GM12878 (cell line): Measurements from ENCODE around the gene HOXC12. TPM values are rescaled to one million over a fixed set of nuclear protein-coding genes. Genes with fewer than 3 reads are reported as not detected.

Experiments used
- ATAC-seq: fragments of 200-7000 bp; cut with Tn5 transposase; 3 replicates; pipeline ENCODE4 v1.9.1; 2020; ENCODE audit warnings: mild to moderate bottlenecking, moderate library complexity
- BruUV-seq: library from RNA; stranded (reverse); fragments of 400-500 nt; replicated peaks from 2 replicates; lab custom pipeline; 2021; lab: Mats Ljungman, UMichigan
- CTCF ChIA-PET: fragments of 300-600 bp; sonication (Branson Sonifier 250); formaldehyde crosslinking; extraction: SDS; loops from one replicate; lab custom pipeline; 2021; ENCODE audit warnings: inconsistent platforms; lab: Yijun Ruan, JAX
- POLR2A ChIA-PET: fragments of 350-600 bp; formaldehyde crosslinking; extraction: SDS; loops from one replicate; lab custom pipeline; 2021; ENCODE audit warnings: inconsistent platforms; lab: Charles Lee
- RAD21 ChIA-PET: fragments of 300-600 bp; sonication (Branson Sonifier 250); formaldehyde crosslinking; loops from one replicate; lab custom pipeline; 2023; ENCODE audit warnings: antibody characterized with exemption; ENCODE audit not compliant: unreplicated experiment; lab: Charles Lee
- SMC1A ChIA-PET: fragments of 300-600 bp; sonication (Branson Sonifier 250); formaldehyde crosslinking; loops from one replicate; lab custom pipeline; 2023; ENCODE audit not compliant: unreplicated experiment, uncharacterized antibody; lab: Charles Lee
- DNase-seq: peaks from one replicate; pipeline ENCODE4 v3.0.0-alpha.2; 2011; ENCODE audit warnings: low read depth, low spot score
- FAIRE-seq: peaks from 3 replicates; lab custom pipeline; 2011; peaks lifted over from hg19 to GRCh38; lab: Jason Lieb, UNC
- H2AFZ ChIP-seq: 2 replicates; pipeline ENCODE4 v1.6.0; 2011; ENCODE audit warnings: low read depth, low read length, control low read depth; ENCODE audit not compliant: control insufficient read depth
- H3K27ac ChIP-seq: 2 replicates; pipeline ENCODE4 v1.5.1; 2011; ENCODE audit warnings: control low read depth; ENCODE audit not compliant: control insufficient read depth, insufficient read depth
- H3K27me3 ChIP-seq, 2 experiments: replicated peaks in 1 of 2; 2 replicates each; pipeline versions ENCODE4 v1.6.0 to v1.6.1; 2011; ENCODE audit warnings: low read length in 1 of 2; ENCODE audit not compliant: control insufficient read depth in 2 of 2, insufficient read depth in 2 of 2
- H3K36me3 ChIP-seq, 2 experiments: 2 replicates each; pipeline ENCODE4 v1.5.1; 2011; ENCODE audit warnings: low read length in 1 of 2; ENCODE audit not compliant: control insufficient read depth in 2 of 2, insufficient read depth in 2 of 2
- H3K4me1 ChIP-seq: 2 replicates; pipeline ENCODE4 v1.6.1; 2011; ENCODE audit warnings: mild to moderate bottlenecking, low read length, moderate library complexity, mixed read lengths; ENCODE audit not compliant: control insufficient read depth, insufficient read depth
- H3K4me2 ChIP-seq: 2 replicates; pipeline ENCODE4 v1.6.0; 2011; ENCODE audit warnings: control low read depth; ENCODE audit not compliant: control insufficient read depth, insufficient read depth
- H3K4me3 ChIP-seq: fragments of 200-600 bp; sonication (generic); 2 replicates; pipeline ENCODE4 v1.5.1; 2016
- H3K79me2 ChIP-seq: 2 replicates; pipeline ENCODE4 v1.6.0; 2011; ENCODE audit warnings: low read length; ENCODE audit not compliant: control insufficient read depth, insufficient read depth
- H3K9ac ChIP-seq: 2 replicates; pipeline ENCODE4 v1.8.0; 2011; ENCODE audit warnings: low read length, control low read depth, mixed read lengths; ENCODE audit not compliant: control insufficient read depth, insufficient read depth
- H3K9me3 ChIP-seq: replicated peaks from 3 replicates; pipeline ENCODE4 v1.5.1; 2011; ENCODE audit warnings: mild to moderate bottlenecking, low read length; ENCODE audit not compliant: control insufficient read depth, insufficient read depth
- H4K20me1 ChIP-seq: 2 replicates; pipeline ENCODE4 v1.6.0; 2011; ENCODE audit not compliant: control insufficient read depth, insufficient read depth
- ATF7 ChIP-seq: fragments of 450-650 bp; IDR thresholded peaks from 2 replicates; pipeline ENCODE4 v1.6.1; 2016; ENCODE audit warnings: low read depth, mild to moderate bottlenecking
- ESRRA ChIP-seq: IDR thresholded peaks from 2 replicates; pipeline ENCODE4 v1.6.1; 2012; ENCODE audit warnings: mild to moderate bottlenecking, low read length, improper control_type of control experiment
- EZH2 ChIP-seq: IDR thresholded peaks from 2 replicates; pipeline ENCODE4 v1.6.1; 2012; ENCODE audit warnings: low read depth, mild to moderate bottlenecking, control low read depth, inconsistent platforms, low read length, borderline replicate concordance; ENCODE audit not compliant: control insufficient read depth
- MEF2A ChIP-seq: IDR thresholded peaks from 2 replicates; pipeline ENCODE4 v1.6.1; 2011; ENCODE audit warnings: low read depth, mild to moderate bottlenecking, low read length, moderate library complexity; ENCODE audit not compliant: insufficient read depth
- RAD51 ChIP-seq: fragments of 450-650 bp; IDR thresholded peaks from 2 replicates; pipeline ENCODE4 v1.6.1; 2016; ENCODE audit warnings: moderate library complexity, mild to moderate bottlenecking, inconsistent platforms
- SUZ12 ChIP-seq: fragments of 200-600 bp; sonication (generic); IDR thresholded peaks from one replicate; pipeline ENCODE4 v1.6.1; 2018; ENCODE audit warnings: antibody characterized with exemption, mild to moderate bottlenecking; ENCODE audit not compliant: unreplicated experiment
- WGBS: methylation state at CpG from one replicate; pipeline ENCODE4 v1.1.6; 2016; ENCODE audit warnings: low lambda C conversion rate; ENCODE audit not compliant: insufficient replicate concordance, insufficient coverage; ENCODE audit errors: missing lambda C conversion rate; 5-methylcytosine and 5-hydroxymethylcytosine counted together
- in situ Hi-C: fragments of 300-500 bp; cut with MboI; formaldehyde crosslinking; loops from 9 replicates; pipeline ENCODE4 v1.14.3; 2018; ENCODE audit warnings: mixed read lengths
- intact Hi-C: fragments of 100-400 bp; cut with micrococcal nuclease; formaldehyde crosslinking; loops from one replicate; pipeline ENCODE4 v1.14.2; 2022; ENCODE audit not compliant: unreplicated experiment
- polyA plus RNA-seq, 11 experiments: library from polyadenylated mRNA; depleted of rRNA in 4 of 11; unstranded in 6 of 11; stranded (reverse) in 5 of 11; fragments of >200 nt; fragmentation: Nextera tagmentation in 4 of 11; fragmentation: Illumina TruSeq in 1 of 11; extraction: Ambion mirVana in 4 of 11; extraction: Trizol in 1 of 11; gene quantifications; 1 replicate in 1 of 11; 2 replicates in 10 of 11; pipeline versions ENCODE4 v1.2.1 to v1.2.3, GENCODE V29; 2011 to 2016; ENCODE audit warnings: inconsistent platforms in 2 of 11, missing spikeins in 2 of 11, low read depth in 1 of 11
- total RNA-seq, 4 experiments: library from RNA; depleted of rRNA in 3 of 4; stranded (reverse); fragments of >200 nt in 3 of 4; fragmentation: Illumina TruSeq in 1 of 4; extraction: Trizol in 1 of 4; gene quantifications; 2 replicates each; pipeline versions ENCODE4 v1.2.1 to v1.2.3, GENCODE V29; 2013 to 2021
- TF ChIP-seq, protein P1 (sequence below): fragments of 450-650 bp; IDR thresholded peaks from 2 replicates; pipeline ENCODE4 v1.6.1; 2016; ENCODE audit warnings: mild to moderate bottlenecking
- TF ChIP-seq, protein P2 (sequence below): IDR thresholded peaks from 2 replicates; pipeline ENCODE4 v1.6.1; 2011; ENCODE audit warnings: borderline replicate concordance, low read depth, mild to moderate bottlenecking, moderate library complexity, low read length; ENCODE audit not compliant: insufficient read depth, poor library complexity, severe bottlenecking
- TF ChIP-seq, protein P3 (sequence below): IDR thresholded peaks from 2 replicates; pipeline ENCODE4 v1.6.1; 2011; ENCODE audit warnings: borderline replicate concordance, low read depth, mild to moderate bottlenecking, moderate library complexity, mixed read lengths, low read length; ENCODE audit not compliant: insufficient read depth; ENCODE audit errors: extremely low read length
- TF ChIP-seq, protein P4 (sequence below): IDR thresholded peaks from 2 replicates; pipeline ENCODE4 v1.6.1; 2011; ENCODE audit warnings: mild to moderate bottlenecking, low read depth, low read length, moderate library complexity; ENCODE audit not compliant: insufficient replicate concordance
- TF ChIP-seq, protein P5 (sequence below): fragments of 450-650 bp; IDR thresholded peaks from 2 replicates; pipeline ENCODE4 v1.6.1; 2017; ENCODE audit warnings: mild to moderate bottlenecking, low read depth, inconsistent platforms; ENCODE audit not compliant: poor library complexity, severe bottlenecking
- TF ChIP-seq, protein P6 (sequence below): IDR thresholded peaks from 2 replicates; pipeline ENCODE4 v1.6.1; 2011; ENCODE audit warnings: low read depth, low read length, improper control_type of control experiment, borderline replicate concordance

The HOXC12 gene
- total and polyA plus RNA-seq, 10 of the 15 experiments (the other 5 are each of a cell fraction or from before 2014, with no cell fraction given), result not detected

DNA sequence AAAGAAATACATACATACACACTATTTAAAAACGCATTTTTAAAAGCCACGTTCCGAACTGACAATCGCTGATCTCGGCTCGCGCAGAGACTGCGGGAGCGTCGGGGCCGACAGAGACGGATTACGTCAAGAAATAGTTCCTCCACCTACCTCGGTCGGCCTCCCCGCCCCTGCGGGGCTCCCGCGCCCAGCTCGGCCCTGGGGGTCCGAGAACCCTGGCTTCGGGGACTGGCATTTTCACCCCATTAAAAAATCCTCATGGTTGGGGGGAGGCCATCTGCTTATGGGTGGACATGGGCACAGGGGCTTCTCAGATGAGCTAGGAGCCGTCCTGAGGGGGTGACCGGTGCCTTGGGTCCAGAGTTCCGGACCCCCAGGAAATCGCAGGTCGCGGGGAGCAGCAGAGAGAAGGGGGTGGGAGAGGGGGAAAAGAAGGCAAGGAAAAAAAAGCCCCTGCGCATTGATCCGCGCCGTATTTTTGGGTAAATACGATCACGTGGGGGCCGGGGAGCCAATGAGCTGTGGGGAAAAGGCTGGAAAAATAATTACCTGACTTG is 44.9 kb downstream of the HOXC12 start:
- SMC1A ChIA-PET, result interaction anchor here (1.0 to 1.1 kb wide), 4 partner anchors 9 to 34 kb away, joined by 3 to 5 read pairs (median 3); partner anchors contain the start of genes HOXC5 and HOXC8
- Histone ChIP-seq H2AFZ (no peak overlapping the region), H3K9me3 (no peaks in the 10 kb centered on the region), H3K79me2 (no peaks in the 10 kb centered on the region), H3K4me2 (0 out of 2 replicates have a peak overlapping the region, but pooled peaks have one; percentile 2), H3K9ac (no peak overlapping the region), H4K20me1 (no peaks in the 10 kb centered on the region), H3K36me3 (no peaks in the 10 kb centered on the region), H3K27me3 (peaks cover 21 to 39% of the 10 kb centered on the region in 2 experiments), H3K4me3 (no peak overlapping the region), H3K27ac (no peak overlapping the region), H3K4me1 (peaks cover 7% of the 10 kb centered on the region)
- no peak for ATAC-seq
- POLR2A ChIA-PET, result interaction anchor here (0.6 to 1.2 kb wide), 3 partner anchors 9 to 206 kb away, joined by 3 to 5 read pairs (median 3); no protein-coding TSS in a partner anchor
- CTCF ChIA-PET, result interaction anchor here (0.8 to 4.2 kb wide), 8 partner anchors 12 to 217 kb away, joined by 3 to 20 read pairs (median 3); partner anchors contain the start of genes HOXC10 and HOXC5
- no peak for DNase-seq
- in situ Hi-C loops, result no loop called here
- FAIRE-seq, result no peak
- intact Hi-C loops, result loop anchor here (10.0 kb wide), 1 partner anchor 375 kb away; no protein-coding TSS in a partner anchor
- RAD21 ChIA-PET, result interaction anchor here (0.6 to 1.5 kb wide), 6 partner anchors 9 to 279 kb away, joined by 3 to 6 read pairs (median 4); partner anchors contain the start of genes HOXC10 and SMUG1
- BruUV-seq, result no TSS peak
- 30% methylated on average over 31 of the region's 35 CpGs for WGBS
- TF ChIP-seq, protein P1, sequence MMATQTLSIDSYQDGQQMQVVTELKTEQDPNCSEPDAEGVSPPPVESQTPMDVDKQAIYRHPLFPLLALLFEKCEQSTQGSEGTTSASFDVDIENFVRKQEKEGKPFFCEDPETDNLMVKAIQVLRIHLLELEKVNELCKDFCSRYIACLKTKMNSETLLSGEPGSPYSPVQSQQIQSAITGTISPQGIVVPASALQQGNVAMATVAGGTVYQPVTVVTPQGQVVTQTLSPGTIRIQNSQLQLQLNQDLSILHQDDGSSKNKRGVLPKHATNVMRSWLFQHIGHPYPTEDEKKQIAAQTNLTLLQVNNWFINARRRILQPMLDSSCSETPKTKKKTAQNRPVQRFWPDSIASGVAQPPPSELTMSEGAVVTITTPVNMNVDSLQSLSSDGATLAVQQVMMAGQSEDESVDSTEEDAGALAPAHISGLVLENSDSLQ, result peak; percentile 63; the same call in 1 of the 2 replicates
- TF ChIP-seq, protein P2, sequence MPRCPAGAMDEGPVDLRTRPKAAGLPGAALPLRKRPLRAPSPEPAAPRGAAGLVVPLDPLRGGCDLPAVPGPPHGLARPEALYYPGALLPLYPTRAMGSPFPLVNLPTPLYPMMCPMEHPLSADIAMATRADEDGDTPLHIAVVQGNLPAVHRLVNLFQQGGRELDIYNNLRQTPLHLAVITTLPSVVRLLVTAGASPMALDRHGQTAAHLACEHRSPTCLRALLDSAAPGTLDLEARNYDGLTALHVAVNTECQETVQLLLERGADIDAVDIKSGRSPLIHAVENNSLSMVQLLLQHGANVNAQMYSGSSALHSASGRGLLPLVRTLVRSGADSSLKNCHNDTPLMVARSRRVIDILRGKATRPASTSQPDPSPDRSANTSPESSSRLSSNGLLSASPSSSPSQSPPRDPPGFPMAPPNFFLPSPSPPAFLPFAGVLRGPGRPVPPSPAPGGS, result no peak
- TF ChIP-seq, protein P3, sequence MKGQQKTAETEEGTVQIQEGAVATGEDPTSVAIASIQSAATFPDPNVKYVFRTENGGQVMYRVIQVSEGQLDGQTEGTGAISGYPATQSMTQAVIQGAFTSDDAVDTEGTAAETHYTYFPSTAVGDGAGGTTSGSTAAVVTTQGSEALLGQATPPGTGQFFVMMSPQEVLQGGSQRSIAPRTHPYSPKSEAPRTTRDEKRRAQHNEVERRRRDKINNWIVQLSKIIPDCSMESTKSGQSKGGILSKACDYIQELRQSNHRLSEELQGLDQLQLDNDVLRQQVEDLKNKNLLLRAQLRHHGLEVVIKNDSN, result peak; percentile 53
- TF ChIP-seq, protein P4, sequence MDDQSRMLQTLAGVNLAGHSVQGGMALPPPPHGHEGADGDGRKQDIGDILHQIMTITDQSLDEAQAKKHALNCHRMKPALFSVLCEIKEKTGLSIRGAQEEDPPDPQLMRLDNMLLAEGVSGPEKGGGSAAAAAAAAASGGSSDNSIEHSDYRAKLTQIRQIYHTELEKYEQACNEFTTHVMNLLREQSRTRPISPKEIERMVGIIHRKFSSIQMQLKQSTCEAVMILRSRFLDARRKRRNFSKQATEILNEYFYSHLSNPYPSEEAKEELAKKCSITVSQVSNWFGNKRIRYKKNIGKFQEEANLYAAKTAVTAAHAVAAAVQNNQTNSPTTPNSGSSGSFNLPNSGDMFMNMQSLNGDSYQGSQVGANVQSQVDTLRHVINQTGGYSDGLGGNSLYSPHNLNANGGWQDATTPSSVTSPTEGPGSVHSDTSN, result peak; percentile 42
- TF ChIP-seq EZH2 (peak; percentile 8; the same call in 1 of the 2 replicates), ATF7 (peak; percentile 26; the same call in 1 of the 2 replicates), SUZ12 (peak; percentile 87), RAD51 (peak; percentile 88), MEF2A (no peak), ESRRA (no peak)
- TF ChIP-seq, protein P5, sequence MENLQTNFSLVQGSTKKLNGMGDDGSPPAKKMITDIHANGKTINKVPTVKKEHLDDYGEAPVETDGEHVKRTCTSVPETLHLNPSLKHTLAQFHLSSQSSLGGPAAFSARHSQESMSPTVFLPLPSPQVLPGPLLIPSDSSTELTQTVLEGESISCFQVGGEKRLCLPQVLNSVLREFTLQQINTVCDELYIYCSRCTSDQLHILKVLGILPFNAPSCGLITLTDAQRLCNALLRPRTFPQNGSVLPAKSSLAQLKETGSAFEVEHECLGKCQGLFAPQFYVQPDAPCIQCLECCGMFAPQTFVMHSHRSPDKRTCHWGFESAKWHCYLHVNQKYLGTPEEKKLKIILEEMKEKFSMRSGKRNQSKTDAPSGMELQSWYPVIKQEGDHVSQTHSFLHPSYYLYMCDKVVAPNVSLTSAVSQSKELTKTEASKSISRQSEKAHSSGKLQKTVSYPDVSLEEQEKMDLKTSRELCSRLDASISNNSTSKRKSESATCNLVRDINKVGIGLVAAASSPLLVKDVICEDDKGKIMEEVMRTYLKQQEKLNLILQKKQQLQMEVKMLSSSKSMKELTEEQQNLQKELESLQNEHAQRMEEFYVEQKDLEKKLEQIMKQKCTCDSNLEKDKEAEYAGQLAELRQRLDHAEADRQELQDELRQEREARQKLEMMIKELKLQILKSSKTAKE, result no peak
- TF ChIP-seq, protein P6, sequence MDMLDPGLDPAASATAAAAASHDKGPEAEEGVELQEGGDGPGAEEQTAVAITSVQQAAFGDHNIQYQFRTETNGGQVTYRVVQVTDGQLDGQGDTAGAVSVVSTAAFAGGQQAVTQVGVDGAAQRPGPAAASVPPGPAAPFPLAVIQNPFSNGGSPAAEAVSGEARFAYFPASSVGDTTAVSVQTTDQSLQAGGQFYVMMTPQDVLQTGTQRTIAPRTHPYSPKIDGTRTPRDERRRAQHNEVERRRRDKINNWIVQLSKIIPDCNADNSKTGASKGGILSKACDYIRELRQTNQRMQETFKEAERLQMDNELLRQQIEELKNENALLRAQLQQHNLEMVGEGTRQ, result peak; percentile 34; the same call in 1 of the 2 replicates
